CD14-positive monocyte (primary cell): Measurements from ENCODE around the gene IL13RA2. TPM values are rescaled to one million over a fixed set of nuclear protein-coding genes. Genes with fewer than 3 reads are reported as not detected.

Experiments
- DNase-seq, 3 donors: peaks; one replicate each; pipeline ENCODE4 v3.0.0-alpha.2; 2011 to 2022
- H2AFZ ChIP-seq: 2 replicates; pipeline ENCODE4 v1.6.0; 2012; ENCODE audit warnings: mild to moderate bottlenecking, low read depth, low read length, inconsistent platforms; ENCODE audit not compliant: insufficient read depth, poor library complexity, severe bottlenecking
- H3K27ac ChIP-seq, 2 donors: 1 replicate in 1 of 2; 2 replicates in 1 of 2; pipeline ENCODE4 v1.5.1; 2012 to 2013; ENCODE audit warnings: low read length in 2 of 2, control low read depth in 1 of 2, inconsistent platforms in 1 of 2, low read depth in 1 of 2, mild to moderate bottlenecking in 1 of 2
- H3K27me3 ChIP-seq, 2 donors: one replicate each; pipeline versions ENCODE4 v1.6.0 to v1.6.1; 2011 to 2013; ENCODE audit warnings: low read length in 2 of 2; ENCODE audit not compliant: control insufficient read depth in 2 of 2, insufficient read depth in 2 of 2
- H3K36me3 ChIP-seq, 2 donors: replicated peaks in 1 of 2; 1 replicate in 1 of 2; 2 replicates in 1 of 2; pipeline versions ENCODE4 v1.5.1 to v1.6.1; 2012 to 2013; ENCODE audit warnings: low read length in 2 of 2, control low read depth in 1 of 2, inconsistent platforms in 1 of 2, mild to moderate bottlenecking in 1 of 2; ENCODE audit not compliant: insufficient read depth in 2 of 2, control insufficient read depth in 1 of 2
- H3K4me1 ChIP-seq, 2 donors: 1 replicate in 1 of 2; 2 replicates in 1 of 2; pipeline versions ENCODE4 v1.5.1 to v1.6.1; 2012 to 2013; ENCODE audit warnings: low read length in 2 of 2, control low read depth in 1 of 2, inconsistent platforms in 1 of 2, mild to moderate bottlenecking in 1 of 2, moderate library complexity in 1 of 2; ENCODE audit not compliant: insufficient read depth in 2 of 2, control insufficient read depth in 1 of 2
- H3K4me2 ChIP-seq: replicated peaks from 2 replicates; pipeline ENCODE3; 2012; ENCODE audit warnings: low read length, moderate library complexity, mild to moderate bottlenecking; ENCODE audit not compliant: poor library complexity, severe bottlenecking; ENCODE audit errors: extremely low read depth
- H3K4me3 ChIP-seq, 3 experiments: fragments of 200-600 bp in 1 of 3; sonication (generic) in 1 of 3; replicated peaks in 1 of 3; 1 replicate in 2 of 3; 2 replicates in 1 of 3; pipeline ENCODE4 v1.5.1; 2011 to 2013; ENCODE audit warnings: low read length in 3 of 3, mild to moderate bottlenecking in 3 of 3, control low read depth in 2 of 3, low read depth in 2 of 3, inconsistent platforms in 1 of 3, moderate library complexity in 1 of 3
- H3K79me2 ChIP-seq: 2 replicates; pipeline ENCODE4 v1.6.0; 2012; ENCODE audit warnings: mild to moderate bottlenecking, control low read depth, inconsistent platforms, low read length, moderate library complexity; ENCODE audit not compliant: insufficient read depth
- H3K9ac ChIP-seq: 2 replicates; pipeline ENCODE4 v1.6.0; 2017; ENCODE audit warnings: low read length, mild to moderate bottlenecking; ENCODE audit not compliant: insufficient read depth, poor library complexity, severe bottlenecking
- H3K9me3 ChIP-seq, 2 donors: replicated peaks in 1 of 2; 1 replicate in 1 of 2; 2 replicates in 1 of 2; pipeline versions ENCODE4 v1.5.1 to v1.6.1; 2012 to 2013; ENCODE audit warnings: low read length in 2 of 2, control low read depth in 1 of 2; ENCODE audit not compliant: control insufficient read depth in 1 of 2, insufficient read depth in 1 of 2
- H4K20me1 ChIP-seq: 2 replicates; pipeline ENCODE4 v1.6.0; 2012; ENCODE audit warnings: mild to moderate bottlenecking, low read length, control low read depth, moderate library complexity; ENCODE audit not compliant: insufficient read depth
- H3K27ac Mint-ChIP-seq, 7 donors: one replicate each; pipeline ENCODE4 v1.8.0; 2020; ENCODE audit warnings: mild to moderate bottlenecking in 7 of 7, mixed read lengths in 7 of 7, moderate library complexity in 6 of 7, inconsistent platforms in 2 of 7
- H3K27me3 Mint-ChIP-seq, 3 donors: one replicate each; pipeline ENCODE4 v1.8.0; 2021 to 2022; ENCODE audit warnings: low read depth in 3 of 3, mild to moderate bottlenecking in 3 of 3, mixed read lengths in 3 of 3, moderate library complexity in 3 of 3, inconsistent platforms in 1 of 3
- H3K36me3 Mint-ChIP-seq, 2 donors: one replicate each; pipeline ENCODE4 v1.8.0; 2020; ENCODE audit warnings: mixed read lengths in 2 of 2, inconsistent platforms in 1 of 2, mild to moderate bottlenecking in 1 of 2
- H3K4me1 Mint-ChIP-seq: one replicate; pipeline ENCODE4 v1.8.0; 2020; ENCODE audit warnings: mild to moderate bottlenecking, mixed read lengths
- H3K4me3 Mint-ChIP-seq, 2 donors: one replicate each; pipeline ENCODE4 v1.8.0; 2020; ENCODE audit warnings: mild to moderate bottlenecking in 2 of 2, mixed read lengths in 2 of 2, moderate library complexity in 1 of 2
- H3K9me3 Mint-ChIP-seq, 7 donors: one replicate each; pipeline ENCODE4 v1.8.0; 2020 to 2022; ENCODE audit warnings: mixed read lengths in 7 of 7, mild to moderate bottlenecking in 6 of 7, moderate library complexity in 6 of 7, inconsistent platforms in 2 of 7
- CTCF ChIP-seq: fragments of 200-600 bp; IDR thresholded peaks from one replicate; pipeline ENCODE4 v1.8.0; 2022; ENCODE audit warnings: antibody characterized with exemption, mild to moderate bottlenecking
- WGBS: methylation state at CpG from one replicate; pipeline ENCODE4 v1.1.5; 2013; ENCODE audit warnings: missing lambda C conversion rate; ENCODE audit not compliant: insufficient coverage; 5-methylcytosine and 5-hydroxymethylcytosine counted together
- intact Hi-C, 2 donors: fragments of 100-400 bp; cut with micrococcal nuclease; formaldehyde crosslinking; loops; one replicate each; pipeline versions ENCODE4 v1.15.0 to v1.15.1; 2023
- polyA plus RNA-seq, 3 donors: library from polyadenylated mRNA; depleted of rRNA in 1 of 3; unstranded in 2 of 3; stranded (reverse) in 1 of 3; fragments of 300-500 nt in 2 of 3; fragments of >200 nt in 1 of 3; fragmentation: Illumina TruSeq in 2 of 3; gene quantifications; 1 replicate in 2 of 3; 2 replicates in 1 of 3; pipeline ENCODE4 v1.2.3, GENCODE V29; 2012 to 2021

IL13RA2 gene
- polyA plus RNA-seq, 3 donors: not detected

- Histone ChIP-seq H3K27me3 (no peaks in the 10 kb centered on the region), H3K9ac (no peak overlapping the region), H3K27ac (no peak overlapping the region), H3K4me1 (no peaks in the 10 kb centered on the region), H3K9me3 (no peaks in the 10 kb centered on the region), H3K79me2 (no peaks in the 10 kb centered on the region), H2AFZ (no peak overlapping the region), H3K4me3 (no peak overlapping the region), H3K4me2 (no peak overlapping the region), H3K36me3 (no peaks in the 10 kb centered on the region), H4K20me1 (no peaks in the 10 kb centered on the region)
- intact Hi-C loops: no loop called here
- TF ChIP-seq CTCF: no peak
- no peak overlapping the region for H3K4me3 Mint-ChIP-seq
- no peaks in the 10 kb centered on the region for H3K36me3 Mint-ChIP-seq
- DNase-seq: no peak
- H3K27ac Mint-ChIP-seq: no peak overlapping the region
- peaks cover 0 to 3% (median 0%) of the 10 kb centered on the region in 7 donors for H3K9me3 Mint-ChIP-seq
- H3K4me1 Mint-ChIP-seq: no peaks in the 10 kb centered on the region
- peaks cover 0 to 2% (median 0%) of the 10 kb centered on the region in 3 donors for H3K27me3 Mint-ChIP-seq
- 90% methylated on average over 2 of the region's 3 CpGs for WGBS
These were observed 37.5 kb upstream of the IL13RA2 start for GRCh38 chrX:115054876-115055275.

- Histone ChIP-seq H3K36me3 (no peaks in the 10 kb centered on the region), H3K4me1 (no peaks in the 10 kb centered on the region), H3K27ac (no peak overlapping the region), H4K20me1 (no peaks in the 10 kb centered on the region), H2AFZ (no peak overlapping the region), H3K4me2 (no peak overlapping the region), H3K9me3 (no peaks in the 10 kb centered on the region), H3K79me2 (no peaks in the 10 kb centered on the region), H3K4me3 (no peak overlapping the region), H3K27me3 (no peaks in the 10 kb centered on the region), H3K9ac (no peak overlapping the region)
- no peaks in the 10 kb centered on the region for H3K4me1 Mint-ChIP-seq
- H3K36me3 Mint-ChIP-seq: no peaks in the 10 kb centered on the region
- TF ChIP-seq CTCF: no peak
- WGBS: no CpG with 5 or more reads among the region's 1 CpG
- intact Hi-C loops: no loop called here
- no peak overlapping the region for H3K27ac Mint-ChIP-seq
- no peak overlapping the region for H3K4me3 Mint-ChIP-seq
- peaks cover 0 to 3% (median 0%) of the 10 kb centered on the region in 7 donors for H3K9me3 Mint-ChIP-seq
- no peak for DNase-seq
- H3K27me3 Mint-ChIP-seq: peaks cover 0 to 2% (median 0%) of the 10 kb centered on the region in 3 donors
These were observed 35.8 kb upstream of the IL13RA2 start for GRCh38 chrX:115053223-115053622.
